ENCODE data around the gene STK38L. TPM values are rescaled to one million over a fixed set of nuclear protein-coding genes. Genes with fewer than 3 reads are reported as not detected.

STK38L gene
- total RNA-seq, 1 donor from 2014 or later: 30.8 TPM

- no peaks in the 10 kb centered on the region for H3K36me3 Mint-ChIP-seq (ENCODE audit: low read depth, unreplicated experiment)
Measured at GRCh38 chr12:27233814-27234213, 10.3 kb upstream of the STK38L start.

GRCh38 chr12:27236498-27236897 is 7.6 kb upstream of the STK38L start:
- Mint-ChIP-seq H3K36me3 (ENCODE audit: low read depth, unreplicated experiment) (no peaks in the 10 kb centered on the region), H3K27me3 (ENCODE audit: unreplicated experiment) (peaks cover 2% of the 10 kb centered on the region), H3K4me3 (ENCODE audit: unreplicated experiment) (no peak overlapping the region), H3K27ac (ENCODE audit: unreplicated experiment) (no peak overlapping the region), H3K4me1 (ENCODE audit: unreplicated experiment) (peaks cover 15% of the 10 kb centered on the region), H3K9me3 (ENCODE audit: unreplicated experiment) (no peaks in the 10 kb centered on the region)
- no peak for DNase-seq (ENCODE audit: low spot score)
- no peak for TF ChIP-seq CTCF (IDR thresholded peaks at IDR 0.05; ENCODE audit: unreplicated experiment)

More at GRCh38 chr12:27233814-27234213, 10.3 kb upstream of the STK38L start:
- Mint-ChIP-seq H3K4me3 (ENCODE audit: unreplicated experiment) (no peak overlapping the region), H3K4me1 (ENCODE audit: unreplicated experiment) (peaks cover 12% of the 10 kb centered on the region), H3K27me3 (ENCODE audit: unreplicated experiment) (peaks cover 2% of the 10 kb centered on the region), H3K27ac (ENCODE audit: unreplicated experiment) (no peak overlapping the region), H3K9me3 (ENCODE audit: unreplicated experiment) (no peaks in the 10 kb centered on the region)
- no peak for DNase-seq (ENCODE audit: low spot score)
- peak; percentile 33 for TF ChIP-seq CTCF (IDR thresholded peaks at IDR 0.05; ENCODE audit: unreplicated experiment)

GRCh38 chr12:27237790-27238771 is 6.0 kb upstream of the STK38L start:
- H3K27me3 Mint-ChIP-seq (ENCODE audit: unreplicated experiment): no peaks in the 10 kb centered on the region
- H3K9me3 Mint-ChIP-seq (ENCODE audit: unreplicated experiment): no peaks in the 10 kb centered on the region
- no peaks in the 10 kb centered on the region for H3K36me3 Mint-ChIP-seq (ENCODE audit: low read depth, unreplicated experiment)
- peaks cover 15% of the 10 kb centered on the region for H3K4me1 Mint-ChIP-seq (ENCODE audit: unreplicated experiment)
- DNase-seq (ENCODE audit: low spot score): no peak
- H3K4me3 Mint-ChIP-seq (ENCODE audit: unreplicated experiment): no peak overlapping the region
- H3K27ac Mint-ChIP-seq (ENCODE audit: unreplicated experiment): peak overlapping the region; percentile 81
- no peak for TF ChIP-seq CTCF (IDR thresholded peaks at IDR 0.05; ENCODE audit: unreplicated experiment)

GRCh38 chr12:27243006-27243405 is 1.1 kb upstream of the STK38L start:
- no peak for DNase-seq (ENCODE audit: low spot score)
- no peak overlapping the region for H3K27ac Mint-ChIP-seq (ENCODE audit: unreplicated experiment)
- H3K4me1 Mint-ChIP-seq (ENCODE audit: unreplicated experiment): peaks cover 22% of the 10 kb centered on the region
- H3K4me3 Mint-ChIP-seq (ENCODE audit: unreplicated experiment): no peak overlapping the region
- no peak for TF ChIP-seq CTCF (IDR thresholded peaks at IDR 0.05; ENCODE audit: unreplicated experiment)
- no peaks in the 10 kb centered on the region for H3K9me3 Mint-ChIP-seq (ENCODE audit: unreplicated experiment)
- H3K36me3 Mint-ChIP-seq (ENCODE audit: low read depth, unreplicated experiment): no peaks in the 10 kb centered on the region
- peaks cover 14% of the 10 kb centered on the region for H3K27me3 Mint-ChIP-seq (ENCODE audit: unreplicated experiment)

Measured in endothelial cell (in vitro differentiated cells).